ENCODE measurements around the gene KRT15. TPM values are rescaled to one million over a fixed set of nuclear protein-coding genes. Genes with fewer than 3 reads are reported as not detected.

KRT15 gene
- total and polyA plus RNA-seq, 4 donors = 0.14 TPM; not detected in 3

- no peak for TF ChIP-seq JUND (IDR thresholded peaks at IDR 0.05)
- no peak for TF ChIP-seq RAD21 (IDR thresholded peaks at IDR 0.05)
- TF ChIP-seq, protein P1, sequence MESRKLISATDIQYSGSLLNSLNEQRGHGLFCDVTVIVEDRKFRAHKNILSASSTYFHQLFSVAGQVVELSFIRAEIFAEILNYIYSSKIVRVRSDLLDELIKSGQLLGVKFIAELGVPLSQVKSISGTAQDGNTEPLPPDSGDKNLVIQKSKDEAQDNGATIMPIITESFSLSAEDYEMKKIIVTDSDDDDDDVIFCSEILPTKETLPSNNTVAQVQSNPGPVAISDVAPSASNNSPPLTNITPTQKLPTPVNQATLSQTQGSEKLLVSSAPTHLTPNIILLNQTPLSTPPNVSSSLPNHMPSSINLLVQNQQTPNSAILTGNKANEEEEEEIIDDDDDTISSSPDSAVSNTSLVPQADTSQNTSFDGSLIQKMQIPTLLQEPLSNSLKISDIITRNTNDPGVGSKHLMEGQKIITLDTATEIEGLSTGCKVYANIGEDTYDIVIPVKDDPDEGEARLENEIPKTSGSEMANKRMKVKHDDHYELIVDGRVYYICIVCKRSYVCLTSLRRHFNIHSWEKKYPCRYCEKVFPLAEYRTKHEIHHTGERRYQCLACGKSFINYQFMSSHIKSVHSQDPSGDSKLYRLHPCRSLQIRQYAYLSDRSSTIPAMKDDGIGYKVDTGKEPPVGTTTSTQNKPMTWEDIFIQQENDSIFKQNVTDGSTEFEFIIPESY (IDR thresholded peaks at IDR 0.05) = no peak
- TF ChIP-seq REST (IDR thresholded peaks at IDR 0.05) = no peak
- TF ChIP-seq EGR1 (IDR thresholded peaks at IDR 0.05; ENCODE audit: low read depth in 2 of 2) = no peak
- no peak for TF ChIP-seq NR2F2 (IDR thresholded peaks at IDR 0.05)
- TF ChIP-seq HNF4G (IDR thresholded peaks at IDR 0.05) = no peak
- TF ChIP-seq GABPA (IDR thresholded peaks at IDR 0.05 in 1 of 2, conservative IDR thresholded peaks at IDR 0.05 in 1 of 2) = no peak
- 74% methylated on average over 5 of the region's 5 CpGs for WGBS
- Histone ChIP-seq H3K27ac (ENCODE audit: low read depth in 1 of 2, low read length in 2 of 2) (no peak overlapping the region), H3K4me1 (ENCODE audit: control insufficient read depth in 4 of 4, insufficient read depth in 4 of 4, low read length in 3 of 4) (no peaks in the 10 kb centered on the region), H3K27me3 (ENCODE audit: control insufficient read depth in 4 of 4, insufficient read depth in 4 of 4, low read length in 3 of 4) (peaks cover 0 to 2% (median 0%) of the 10 kb centered on the region in 4 donors), H3K9ac (ENCODE audit: low read depth in 1 of 2, low read length in 2 of 2) (no peak overlapping the region), H3K4me3 (ENCODE audit: low read depth in 1 of 3, low read length in 3 of 3) (no peak overlapping the region), H3K36me3 (ENCODE audit: control insufficient read depth in 4 of 4, insufficient read depth in 3 of 4, low read depth in 1 of 4, low read length in 3 of 4) (no peaks in the 10 kb centered on the region), H3K9me3 (ENCODE audit: control insufficient read depth in 4 of 4, low read length in 3 of 4) (no peaks in the 10 kb centered on the region)
- DNase-seq (ENCODE audit: low spot score) = no peak
Measured at GRCh38 chr17:41539071-41539492, 20.4 kb upstream of the KRT15 start.

DNA sequence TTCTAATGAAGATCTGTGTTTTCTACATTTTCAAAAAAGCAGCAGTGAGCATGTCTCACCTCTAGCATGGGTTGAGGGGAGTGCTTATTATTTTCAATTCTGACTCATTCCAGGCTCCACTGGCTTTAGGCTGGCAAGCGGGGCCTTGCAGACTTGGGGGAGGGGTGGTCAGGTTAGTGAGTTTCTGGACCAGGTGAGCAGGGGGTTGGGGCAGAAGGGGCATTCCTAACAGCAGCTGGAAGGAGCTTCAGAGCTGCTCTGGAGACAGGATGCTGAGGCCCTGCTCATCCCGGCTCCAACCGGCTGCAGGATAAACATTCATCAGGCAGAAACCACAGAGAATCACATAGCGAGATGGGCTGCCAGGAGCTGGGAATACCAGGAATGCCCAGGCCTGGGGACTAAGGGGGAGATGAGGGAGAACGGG lies 19.9 kb upstream of the KRT15 start:
- no peaks in the 10 kb centered on the region for H3K36me3 ChIP-seq (ENCODE audit: control insufficient read depth in 4 of 4, insufficient read depth in 3 of 4, low read depth in 1 of 4, low read length in 3 of 4)
- H3K9me3 ChIP-seq (ENCODE audit: control insufficient read depth in 4 of 4, low read length in 3 of 4) = no peaks in the 10 kb centered on the region
- no peak for DNase-seq (ENCODE audit: low spot score)
- no peak overlapping the region for H3K4me3 ChIP-seq (ENCODE audit: low read depth in 1 of 3, low read length in 3 of 3)
- H3K27ac ChIP-seq (ENCODE audit: low read depth in 1 of 2, low read length in 2 of 2) = no peak overlapping the region
- TF ChIP-seq HNF4G (IDR thresholded peaks at IDR 0.05) = no peak
- no peak for TF ChIP-seq GABPA (IDR thresholded peaks at IDR 0.05 in 1 of 2, conservative IDR thresholded peaks at IDR 0.05 in 1 of 2)
- no peak for TF ChIP-seq RXRA (IDR thresholded peaks at IDR 0.05)
- no peak for TF ChIP-seq YY1 (IDR thresholded peaks at IDR 0.05)
- TF ChIP-seq, protein P2, sequence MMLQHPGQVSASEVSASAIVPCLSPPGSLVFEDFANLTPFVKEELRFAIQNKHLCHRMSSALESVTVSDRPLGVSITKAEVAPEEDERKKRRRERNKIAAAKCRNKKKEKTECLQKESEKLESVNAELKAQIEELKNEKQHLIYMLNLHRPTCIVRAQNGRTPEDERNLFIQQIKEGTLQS (IDR thresholded peaks at IDR 0.05) = no peak
- TF ChIP-seq HNF4A (conservative IDR thresholded peaks at IDR 0.05) = no peak
- TF ChIP-seq JUND (IDR thresholded peaks at IDR 0.05) = no peak
- TF ChIP-seq, protein P1 (IDR thresholded peaks at IDR 0.05) = no peak
- no peak for TF ChIP-seq REST (IDR thresholded peaks at IDR 0.05)
- no peak for TF ChIP-seq SP1 (IDR thresholded peaks at IDR 0.05)
- no peak for TF ChIP-seq NR2F2 (IDR thresholded peaks at IDR 0.05)
- TF ChIP-seq EGR1 (IDR thresholded peaks at IDR 0.05; ENCODE audit: low read depth in 2 of 2) = no peak
- TF ChIP-seq, protein P3, sequence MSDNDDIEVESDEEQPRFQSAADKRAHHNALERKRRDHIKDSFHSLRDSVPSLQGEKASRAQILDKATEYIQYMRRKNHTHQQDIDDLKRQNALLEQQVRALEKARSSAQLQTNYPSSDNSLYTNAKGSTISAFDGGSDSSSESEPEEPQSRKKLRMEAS (IDR thresholded peaks at IDR 0.05) = no peak
- no peak for TF ChIP-seq FOXA1 (IDR thresholded peaks at IDR 0.05)
- no peak for TF ChIP-seq CTCF (IDR thresholded peaks at IDR 0.05; ENCODE audit: low read depth, low read length, missing input control)
- no peak for TF ChIP-seq FOXA2 (IDR thresholded peaks at IDR 0.05)
- no peak overlapping the region for H3K9ac ChIP-seq (ENCODE audit: low read depth in 1 of 2, low read length in 2 of 2)
- H3K4me1 ChIP-seq (ENCODE audit: control insufficient read depth in 4 of 4, insufficient read depth in 4 of 4, low read length in 3 of 4) = no peaks in the 10 kb centered on the region
- peaks cover 0 to 2% (median 0%) of the 10 kb centered on the region in 4 donors for H3K27me3 ChIP-seq (ENCODE audit: control insufficient read depth in 4 of 4, insufficient read depth in 4 of 4, low read length in 3 of 4)
- WGBS = 80% methylated on average over 5 of the region's 5 CpGs
